ENCODE results near the gene SLC25A38. TPM values are rescaled to one million over a fixed set of nuclear protein-coding genes. Genes with fewer than 3 reads are reported as not detected.

Gene SLC25A38
- total and polyA plus RNA-seq, 9 of the 15 experiments (the other 6 are each of a cell fraction or from before 2014, with no cell fraction given), result 13.5 to 51.1 (median 30.6) TPM

- Histone ChIP-seq H2AFZ (ENCODE audit: low read depth, low read length) (no peak overlapping the region), H3K36me3 (ENCODE audit: control insufficient read depth, insufficient read depth, low read length) (no peaks in the 10 kb centered on the region), H3K9me1 (ENCODE audit: control insufficient read depth, insufficient read depth, low read length) (no peaks in the 10 kb centered on the region), H3K4me3 (no peak overlapping the region), H3K27ac (ENCODE audit: extremely low read depth, low read depth, low read length) (no peak overlapping the region), H3K79me2 (ENCODE audit: control insufficient read depth, insufficient read depth, low read length) (peaks cover 16% of the 10 kb centered on the region), H3K4me2 (ENCODE audit: insufficient read depth, low read length) (no peak overlapping the region), H3K4me1 (replicated peaks in 1 of 2; ENCODE audit: control insufficient read depth in 2 of 2, insufficient read depth in 2 of 2, low read length in 2 of 2) (peaks cover 4 to 19% of the 10 kb centered on the region in 2 experiments), H3K9me3 (replicated peaks; ENCODE audit: control insufficient read depth, insufficient read depth, low read depth, low read length) (no peaks in the 10 kb centered on the region), H3K27me3 (ENCODE audit: control insufficient read depth in 2 of 2, insufficient read depth in 2 of 2, low read length in 2 of 2) (peaks cover 21 to 27% of the 10 kb centered on the region in 2 experiments), H4K20me1 (replicated peaks; ENCODE audit: control insufficient read depth, insufficient read depth, low read length) (no peaks in the 10 kb centered on the region), H3K9ac (ENCODE audit: insufficient read depth in 1 of 2, low read depth in 2 of 2, low read length in 2 of 2) (peak overlapping the region in 1 of 2 experiments; percentile 56; a peak in 1 of 4 replicates)
- no peak for TF ChIP-seq HNRNPUL1 (IDR thresholded peaks at IDR 0.05; ENCODE audit: low read length)
- no peak for TF ChIP-seq FOXM1 (IDR thresholded peaks at IDR 0.05; ENCODE audit: low read depth)
- TF ChIP-seq FOXM1 (CRISPR knock-in tag; IDR thresholded peaks at IDR 0.05; ENCODE audit: low read depth), result no peak
- TF ChIP-seq POLR2B (IDR thresholded peaks at IDR 0.05; ENCODE audit: low read depth, partially characterized antibody), result no peak
- no peak for TF ChIP-seq ZNF3 (CRISPR knock-in tag; IDR thresholded peaks at IDR 0.05)
- no peak for TF ChIP-seq ZNF280B (CRISPR knock-in tag; IDR thresholded peaks at IDR 0.05)
- no peak for TF ChIP-seq YBX1 (IDR thresholded peaks at IDR 0.05)
- no peak for TF ChIP-seq BHLHE40 (IDR thresholded peaks at IDR 0.05; ENCODE audit: low read length)
- WGBS (ENCODE audit: insufficient coverage, low coverage, missing lambda C conversion rate), result 17% methylated on average over 4 of the region's 5 CpGs
- CTCF ChIA-PET (ENCODE audit: low intra/inter-chr PET ratio), result no interaction called here
- intact Hi-C loops (cut with micrococcal nuclease), result loop anchor here (5.0 to 10.0 kb wide), 3 partner anchors 172 to 1075 kb away; partner anchors contain the start of gene RPL14
- in situ Hi-C loops (cut with MboI), result loop anchor here (10.0 kb wide), 1 partner anchor 255 kb away; no protein-coding TSS in a partner anchor
- POLR2A ChIA-PET, result no interaction called here
- no TSS peak for BruUV-seq (replicated peaks)
- no peak for ATAC-seq
- no peak for FAIRE-seq
- no peak for DNase-seq (ENCODE audit: extremely low read depth in 1 of 4, low spot score in 3 of 4)
Measured at GRCh38 chr3:39379778-39380155, 3.4 kb upstream of the SLC25A38 start.

All from K562 (cell line).